Left lobe of liver (tissue), 2 donors: Measurements from ENCODE around the gene STAG1. TPM values are rescaled to one million over a fixed set of nuclear protein-coding genes. Genes with fewer than 3 reads are reported as not detected.
"Not testable (repeated sequence)": the region's sequence is repeated elsewhere in the genome, so short reads cannot be mapped to it uniquely, and the experiment has no call there.

Source experiments
- ATAC-seq: fragments of 200-7000 bp; cut with Tn5 transposase; one replicate; pipeline ENCODE4 v1.9.1; 2020; ENCODE audit warnings: mild to moderate bottlenecking, moderate library complexity
- DNase-seq: peaks from one replicate; pipeline ENCODE4 v3.0.0-alpha.2; 2020; ENCODE audit warnings: low spot score
- total RNA-seq: library from RNA; stranded (reverse); gene quantifications from one replicate; pipeline ENCODE4 v1.2.1, GENCODE V29; 2021
- donor health status: DM: no; HTN: no; CAD: no; lungs with moderate emphysema.
- donor health status: DM: no; HTN: yes; CAD: no.

The STAG1 gene
- total RNA-seq, 1 donor from 2014 or later = 11.0 TPM

DNA sequence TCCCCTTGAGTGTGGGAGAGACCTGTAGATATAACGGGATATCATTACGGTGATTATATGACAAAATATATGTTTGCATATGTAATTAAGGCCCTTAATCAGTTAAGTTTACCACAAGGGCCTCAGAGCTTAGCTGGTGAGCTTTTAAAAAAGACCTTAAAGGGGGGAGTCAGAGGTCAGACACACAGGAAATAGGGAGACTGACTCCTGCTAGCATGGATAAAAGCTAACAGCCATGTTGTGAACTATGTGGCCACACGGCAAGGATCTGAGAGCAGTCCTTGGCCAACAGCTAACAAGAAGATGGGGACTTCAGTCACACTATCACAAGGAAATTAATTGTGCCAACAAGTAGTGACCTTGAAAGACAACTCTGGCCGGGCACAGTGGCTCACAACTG is 3.1 kb downstream of the STAG1 start:
- ATAC-seq = no peak
- no peak for DNase-seq

DNA sequence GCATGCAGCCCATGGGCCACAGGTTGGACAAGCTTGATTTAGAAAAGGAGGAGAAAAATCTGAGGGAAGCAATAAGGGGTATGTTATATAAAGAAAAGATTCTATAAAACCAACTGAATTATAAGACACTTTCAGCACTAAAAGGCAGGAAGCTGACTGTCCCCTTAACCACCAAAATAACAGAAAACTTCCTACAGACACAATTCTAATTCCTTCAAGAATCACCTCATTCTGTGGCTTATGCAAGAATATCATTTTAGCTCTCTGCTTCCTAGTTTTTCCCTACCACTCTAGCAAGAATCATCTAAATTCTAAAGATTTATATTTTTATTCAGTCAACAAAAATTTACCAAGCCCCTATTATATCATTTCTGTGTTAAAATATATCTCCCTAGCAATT is 6.3 kb downstream of the STAG1 start:
- DNase-seq (no peak), ATAC-seq (no peak)

DNA sequence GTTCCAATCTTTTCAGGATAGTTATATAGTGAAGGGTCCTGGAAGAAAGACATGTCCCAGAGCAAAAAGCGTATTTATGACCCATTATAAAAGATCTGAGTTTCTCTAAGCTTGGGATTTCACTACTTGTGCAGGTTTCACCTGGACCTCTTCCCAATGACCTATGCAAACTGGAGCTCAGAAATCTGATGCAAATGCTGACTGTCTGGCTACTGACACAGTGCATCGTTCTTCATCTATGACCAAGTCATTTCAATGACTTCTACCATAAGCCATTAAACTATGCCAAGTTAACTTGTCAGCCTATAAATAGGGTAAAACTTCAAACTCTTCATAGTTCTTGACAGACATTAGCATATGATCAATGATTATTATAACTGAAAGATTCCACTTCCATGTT is 11.1 kb downstream of the STAG1 start:
- ATAC-seq (peak; percentile 75), DNase-seq (no peak)

DNA sequence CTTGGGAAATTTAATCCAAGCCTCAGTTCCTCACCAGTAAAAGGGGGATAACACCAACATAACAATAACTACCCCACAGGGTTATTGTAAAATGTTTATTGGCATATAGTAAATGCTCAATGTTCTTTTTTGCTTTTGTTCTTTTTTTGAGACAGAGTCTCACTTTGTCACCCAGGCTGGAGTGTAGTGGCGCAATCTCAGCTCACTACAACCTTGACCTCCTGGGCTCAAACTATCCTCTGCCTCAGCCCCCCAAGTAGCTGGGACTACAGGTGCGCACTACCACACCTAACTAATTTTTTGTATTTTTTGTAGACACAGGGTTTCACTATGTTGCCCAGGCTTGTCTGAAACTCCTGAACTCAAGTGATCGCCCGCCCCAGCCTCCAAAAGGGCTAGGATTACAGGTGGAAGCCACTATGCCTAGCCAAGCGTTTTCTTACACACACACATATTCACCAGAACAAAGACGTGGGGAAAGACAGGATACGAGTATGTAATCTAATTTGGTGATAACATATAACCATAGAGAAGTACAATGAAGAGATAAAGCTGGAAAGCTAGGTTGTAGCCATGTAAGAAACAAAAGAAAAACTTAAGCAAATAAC is 11.7 kb downstream of the STAG1 start:
- ATAC-seq (no peak), DNase-seq (no peak)

DNA sequence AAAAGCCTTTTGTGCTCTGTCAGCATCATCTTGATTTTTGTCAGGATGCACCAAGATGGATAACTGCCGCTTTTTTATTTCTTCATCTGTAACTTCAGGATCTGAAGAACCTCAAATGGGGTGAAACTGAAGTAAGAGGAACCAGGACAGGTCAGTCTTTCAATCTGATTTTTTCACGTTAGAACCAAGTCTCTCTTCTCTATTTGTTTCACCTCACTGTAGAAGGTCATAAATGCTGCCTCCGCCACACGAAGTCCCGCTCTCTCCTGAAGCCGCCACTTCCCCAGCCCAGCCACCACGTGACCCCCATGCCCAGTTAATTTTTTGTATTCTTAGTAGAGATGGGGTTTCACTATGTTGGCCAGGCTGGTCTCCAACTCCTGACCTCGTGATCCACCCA is 15.2 kb downstream of the STAG1 start:
- DNase-seq, ATAC-seq: not testable (repeated sequence)

GRCh38 chr3:136735103-136735502 is 17.1 kb downstream of the STAG1 start:
- ATAC-seq (no peak), DNase-seq (no peak)

DNA sequence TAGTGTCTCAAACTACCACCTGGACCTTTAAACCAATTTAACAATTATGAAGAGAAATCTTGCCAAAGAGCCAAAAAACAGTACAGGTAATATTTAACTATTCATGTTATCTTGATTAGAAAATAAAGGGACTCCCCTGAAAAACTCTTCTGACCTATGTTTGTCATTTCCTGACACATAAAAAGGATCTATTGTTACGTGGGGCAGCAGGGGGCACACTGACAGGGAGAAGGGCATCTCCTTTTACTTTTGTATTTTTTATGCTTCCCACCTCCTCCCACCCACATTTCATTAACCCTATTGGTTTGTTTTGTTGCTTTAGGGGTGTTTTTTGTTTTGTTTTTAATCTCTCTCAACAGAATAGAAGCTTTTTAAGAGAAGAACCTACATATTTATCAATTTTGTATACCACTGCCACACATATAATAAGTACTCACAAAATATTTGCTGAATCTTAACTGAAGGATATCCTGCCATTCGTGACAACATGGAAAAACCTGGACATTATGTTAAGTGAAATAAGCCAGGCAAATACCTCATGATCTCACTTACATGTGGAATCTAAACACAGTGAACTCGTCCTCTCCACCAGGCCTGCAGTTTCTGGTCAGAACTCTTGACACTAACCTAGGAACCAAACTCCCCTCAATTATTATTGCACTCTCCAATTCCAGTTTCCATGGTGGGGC is 17.7 kb downstream of the STAG1 start:
- ATAC-seq (no peak), DNase-seq (no peak)

GRCh38 chr3:136733317-136733833 is 18.8 kb downstream of the STAG1 start:
- no peak for DNase-seq
- ATAC-seq = no peak

GRCh38 chr3:136731274-136731884 is 20.8 kb downstream of the STAG1 start:
- peak; percentile 47 for ATAC-seq
- DNase-seq = no peak

DNA sequence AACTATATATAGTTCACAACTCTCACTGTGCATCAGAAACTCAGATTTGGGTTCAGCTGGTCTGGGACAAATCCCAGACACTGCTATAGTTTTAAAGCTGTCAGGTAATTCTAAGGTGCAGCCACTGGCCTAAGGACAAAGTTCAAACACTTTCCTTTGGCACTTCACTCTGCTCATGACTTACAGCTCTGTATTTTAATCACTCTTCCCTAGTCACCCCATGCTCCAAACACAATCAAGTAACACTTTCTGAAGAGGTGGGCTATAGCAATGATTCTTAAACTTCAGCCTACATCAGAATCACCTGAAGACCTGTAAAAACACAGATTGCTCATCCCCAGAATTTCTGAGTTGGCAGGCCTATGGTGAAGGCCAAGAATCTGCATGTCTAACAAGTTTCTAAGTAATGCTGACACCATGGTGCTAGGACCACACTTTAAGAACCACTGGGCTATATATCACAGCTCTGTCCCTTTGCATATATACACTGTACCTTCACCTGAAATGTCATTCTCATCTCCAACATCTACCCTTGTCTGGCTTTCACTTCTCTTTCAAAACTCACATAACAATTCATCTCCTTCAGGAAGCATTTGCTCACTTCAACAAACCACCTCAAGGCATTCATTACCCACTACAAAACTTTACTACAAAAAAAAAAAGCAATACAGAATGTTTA is 21.4 kb downstream of the STAG1 start:
- no peak for DNase-seq
- peak; percentile 91 for ATAC-seq

GRCh38 chr3:136728918-136729317 is 23.3 kb downstream of the STAG1 start:
- DNase-seq (no peak), ATAC-seq (no peak)

GRCh38 chr3:136728473-136728872 is 23.7 kb downstream of the STAG1 start:
- ATAC-seq (no peak), DNase-seq (no peak)

- DNase-seq (no peak), ATAC-seq (no peak)
These were observed 26.7 kb downstream of the STAG1 start for GRCh38 chr3:136725468-136725867.

GRCh38 chr3:136722916-136723315 is 29.3 kb downstream of the STAG1 start:
- not testable (repeated sequence) for DNase-seq

GRCh38 chr3:136722399-136722798 is 29.8 kb downstream of the STAG1 start:
- not testable (repeated sequence) for ATAC-seq, DNase-seq

More at GRCh38 chr3:136722916-136723315, 29.3 kb downstream of the STAG1 start:
- not testable (repeated sequence) for ATAC-seq

DNA sequence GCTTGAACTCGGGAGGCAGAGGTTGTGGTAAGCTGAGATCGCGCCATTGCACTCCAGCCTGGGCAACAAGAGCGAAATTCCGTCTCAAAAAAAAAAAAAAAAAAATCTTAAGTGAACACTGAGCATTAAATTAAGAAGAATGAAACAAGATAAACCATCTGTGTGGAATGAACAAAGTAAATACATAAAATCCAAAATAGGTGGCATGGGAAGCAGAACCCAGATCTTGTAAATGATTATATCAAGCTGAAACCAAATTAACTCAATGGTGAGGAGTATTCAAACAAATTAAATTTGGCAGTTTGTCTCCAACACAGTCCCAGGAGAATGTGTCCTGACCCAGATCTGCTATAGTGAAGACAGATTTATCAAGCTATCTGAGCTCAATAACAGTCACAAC is 32.1 kb downstream of the STAG1 start:
- ATAC-seq (no peak), DNase-seq (no peak)

GRCh38 chr3:136716629-136717028 is 35.5 kb downstream of the STAG1 start:
- no peak for ATAC-seq

GRCh38 chr3:136714020-136714419 is 38.2 kb downstream of the STAG1 start:
- peak; percentile 16 for ATAC-seq
- DNase-seq = no peak

More at GRCh38 chr3:136716629-136717028, 35.5 kb downstream of the STAG1 start:
- no peak for DNase-seq

DNA sequence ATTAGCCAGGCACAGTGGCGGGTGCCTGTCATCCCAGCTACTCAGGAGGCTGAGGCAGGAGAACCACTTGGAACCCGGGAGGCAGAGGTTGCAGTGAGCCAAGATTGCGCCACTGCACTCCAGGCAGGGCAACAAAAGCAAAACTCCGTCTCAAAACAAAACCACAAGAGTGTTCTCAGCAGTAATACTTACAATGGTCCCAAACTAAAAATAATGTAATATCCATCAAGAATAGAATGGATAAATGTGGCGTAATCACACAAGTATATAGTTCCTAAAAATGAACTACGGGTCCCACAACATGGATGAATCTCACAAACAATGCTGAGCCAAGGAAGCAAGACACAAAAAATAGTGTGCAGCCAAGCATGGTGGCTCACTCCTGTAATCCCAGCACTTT is 39.2 kb downstream of the STAG1 start:
- ATAC-seq = no peak
- no peak for DNase-seq

GRCh38 chr3:136711888-136712287 is 40.3 kb downstream of the STAG1 start:
- ATAC-seq = peak; percentile 75
- DNase-seq = not testable (repeated sequence)

DNA sequence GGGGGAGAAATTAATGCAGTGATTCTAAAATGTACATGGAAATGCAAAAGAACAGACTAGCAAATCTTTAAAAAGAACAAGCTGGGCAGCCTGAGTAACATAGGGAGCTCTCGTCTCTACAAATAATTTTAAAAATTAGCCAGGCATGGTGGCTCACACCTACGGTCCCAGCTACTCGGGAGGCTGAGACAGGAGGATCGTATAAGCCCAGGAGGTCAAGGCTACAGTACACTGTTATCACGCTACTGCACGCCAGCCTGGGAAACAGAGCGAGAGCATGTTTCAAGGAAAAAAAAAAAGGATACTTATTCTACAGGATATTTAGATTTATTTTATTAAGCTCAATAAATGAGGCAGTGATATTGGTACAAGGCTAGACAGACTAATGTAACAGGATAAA is 40.9 kb downstream of the STAG1 start:
- DNase-seq (no peak), ATAC-seq (no peak)
